HG03135 (cell line): ENCODE measurements around the gene ITGA11.

ENCODE experiments used
- ATAC-seq: cut with Tn5 transposase; IDR thresholded peaks from one replicate; pipeline ENCODE4 v1.9.1; 2021; ENCODE audit warnings: mild to moderate bottlenecking, moderate library complexity; ENCODE audit not compliant: unreplicated experiment

The ITGA11 gene

GRCh38 chr15:68249058-68249713, 182.8 kb downstream of the ITGA11 start:
- ATAC-seq, result no peak
